ENCODE data around the gene SUPT20H. TPM values are rescaled to one million over a fixed set of nuclear protein-coding genes. Genes with fewer than 3 reads are reported as not detected.
A peak's percentile ranks its signal among the peaks of the same experiment; 100 is the strongest.

Gene SUPT20H
- total and polyA plus RNA-seq, 2 of the 13 experiments (the other 11 are each of a cell fraction or from before 2014, with no cell fraction given): 35.0 to 63.6 TPM

DNA sequence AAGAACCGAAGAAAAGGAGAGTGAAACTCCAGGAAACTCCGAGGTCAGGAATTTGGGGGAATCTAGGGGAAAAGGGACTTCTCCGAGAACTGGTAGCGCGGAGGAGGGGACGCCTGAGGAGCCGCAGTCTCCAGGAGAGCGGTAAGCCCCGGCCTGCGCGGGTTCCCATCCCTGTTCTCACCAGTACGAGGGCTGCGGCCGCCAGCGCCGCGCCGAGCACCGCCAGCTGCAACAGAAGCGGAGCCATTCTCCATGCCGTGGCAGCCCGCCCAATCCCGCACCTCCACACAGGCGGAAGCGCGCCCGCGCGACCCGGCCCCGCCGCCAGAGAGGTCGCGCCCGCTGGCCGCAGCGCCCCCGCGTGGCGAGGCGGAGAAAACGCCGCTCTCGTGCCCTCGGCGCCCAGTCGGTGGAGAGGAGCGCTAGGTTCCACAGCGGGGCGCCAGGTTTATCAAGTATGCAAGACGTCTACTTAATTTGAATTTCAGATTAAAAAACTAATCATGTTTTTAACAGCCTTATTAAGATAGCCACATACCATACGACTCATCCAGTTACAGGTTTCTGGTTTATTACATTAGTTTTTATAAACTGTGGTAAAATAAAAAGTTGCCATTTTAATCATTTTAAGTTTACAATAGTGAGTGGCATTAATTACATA is 60.3 kb downstream of the SUPT20H start, which contains the start of gene ALG5 (continued):
- TF ChIP-seq ZNF773 (CRISPR knock-in tag; IDR thresholded peaks at IDR 0.05; ENCODE audit: borderline replicate concordance) (peak; percentile 25; the same call in 1 of the 2 replicates), HES4 (CRISPR knock-in tag; IDR thresholded peaks at IDR 0.05; ENCODE audit: borderline replicate concordance) (0 out of 2 replicates have a peak, but pooled peaks have one; percentile 50), GABPB1 (CRISPR knock-in tag; IDR thresholded peaks at IDR 0.05) (peak; percentile 94), NFKBIZ (CRISPR knock-in tag; IDR thresholded peaks at IDR 0.05) (no peak), KAT8 (CRISPR knock-in tag; IDR thresholded peaks at IDR 0.05) (peak; percentile 49; the same call in 1 of the 2 replicates), FOXK1 (CRISPR knock-in tag; IDR thresholded peaks at IDR 0.05; ENCODE audit: borderline replicate concordance, low read depth) (peak; percentile 43; the same call in 1 of the 2 replicates), ATF5 (CRISPR knock-in tag; IDR thresholded peaks at IDR 0.05; ENCODE audit: low read depth) (no peak), EEA1 (CRISPR knock-in tag; IDR thresholded peaks at IDR 0.05; ENCODE audit: borderline replicate concordance) (peak; percentile 45; the same call in 1 of the 2 replicates), ZNF746 (CRISPR knock-in tag; IDR thresholded peaks at IDR 0.05) (no peak; the same call in 1 of the 2 replicates), RFXAP (CRISPR knock-in tag; IDR thresholded peaks at IDR 0.05; ENCODE audit: borderline replicate concordance) (peak; percentile 73; the same call in 1 of the 2 replicates), ZNF687 (CRISPR knock-in tag; IDR thresholded peaks at IDR 0.05) (peak; percentile 65), HNRNPLL (IDR thresholded peaks at IDR 0.05; ENCODE audit: low read depth, low read length, poor library complexity, severe bottlenecking) (peak; percentile 68)
- TF ChIP-seq, protein P1, sequence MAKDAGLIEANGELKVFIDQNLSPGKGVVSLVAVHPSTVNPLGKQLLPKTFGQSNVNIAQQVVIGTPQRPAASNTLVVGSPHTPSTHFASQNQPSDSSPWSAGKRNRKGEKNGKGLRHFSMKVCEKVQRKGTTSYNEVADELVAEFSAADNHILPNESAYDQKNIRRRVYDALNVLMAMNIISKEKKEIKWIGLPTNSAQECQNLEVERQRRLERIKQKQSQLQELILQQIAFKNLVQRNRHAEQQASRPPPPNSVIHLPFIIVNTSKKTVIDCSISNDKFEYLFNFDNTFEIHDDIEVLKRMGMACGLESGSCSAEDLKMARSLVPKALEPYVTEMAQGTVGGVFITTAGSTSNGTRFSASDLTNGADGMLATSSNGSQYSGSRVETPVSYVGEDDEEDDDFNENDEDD (CRISPR knock-in tag; IDR thresholded peaks at IDR 0.05; ENCODE audit: borderline replicate concordance): peak; percentile 81; the same call in 1 of the 2 replicates
- TF ChIP-seq, protein P2, sequence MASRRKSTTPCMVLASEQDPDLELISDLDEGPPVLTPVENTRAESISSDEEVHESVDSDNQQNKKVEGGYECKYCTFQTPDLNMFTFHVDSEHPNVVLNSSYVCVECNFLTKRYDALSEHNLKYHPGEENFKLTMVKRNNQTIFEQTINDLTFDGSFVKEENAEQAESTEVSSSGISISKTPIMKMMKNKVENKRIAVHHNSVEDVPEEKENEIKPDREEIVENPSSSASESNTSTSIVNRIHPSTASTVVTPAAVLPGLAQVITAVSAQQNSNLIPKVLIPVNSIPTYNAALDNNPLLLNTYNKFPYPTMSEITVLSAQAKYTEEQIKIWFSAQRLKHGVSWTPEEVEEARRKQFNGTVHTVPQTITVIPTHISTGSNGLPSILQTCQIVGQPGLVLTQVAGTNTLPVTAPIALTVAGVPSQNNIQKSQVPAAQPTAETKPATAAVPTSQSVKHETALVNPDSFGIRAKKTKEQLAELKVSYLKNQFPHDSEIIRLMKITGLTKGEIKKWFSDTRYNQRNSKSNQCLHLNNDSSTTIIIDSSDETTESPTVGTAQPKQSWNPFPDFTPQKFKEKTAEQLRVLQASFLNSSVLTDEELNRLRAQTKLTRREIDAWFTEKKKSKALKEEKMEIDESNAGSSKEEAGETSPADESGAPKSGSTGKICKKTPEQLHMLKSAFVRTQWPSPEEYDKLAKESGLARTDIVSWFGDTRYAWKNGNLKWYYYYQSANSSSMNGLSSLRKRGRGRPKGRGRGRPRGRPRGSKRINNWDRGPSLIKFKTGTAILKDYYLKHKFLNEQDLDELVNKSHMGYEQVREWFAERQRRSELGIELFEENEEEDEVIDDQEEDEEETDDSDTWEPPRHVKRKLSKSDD (CRISPR knock-in tag; IDR thresholded peaks at IDR 0.05; ENCODE audit: low read depth): 0 out of 2 replicates have a peak, but pooled peaks have one; percentile 46
